Smooth muscle cell of the brain vasculature (primary cell): ENCODE measurements around the gene NBEAL2.

Source experiments
- DNase-seq: peaks from one replicate; pipeline ENCODE4 v3.0.0-alpha.2; 2012; ENCODE audit warnings: low read depth, low spot score

NBEAL2 gene

GRCh38 chr3:46978985-46979944, at the start of gene NBEAL2:
Gene NBEAL2, plus strand, starts transcription at chr3:46979666. Its CDS starts 196 bp downstream, at chr3:46979862.
- peak; percentile 46 for DNase-seq

- no peak for DNase-seq
These were observed 49.1 kb upstream of the NBEAL2 start for GRCh38 chr3:46930166-46930944.

GRCh38 chr3:46930945-46931403, 48.5 kb upstream of the NBEAL2 start:
- DNase-seq, result no peak

GRCh38 chr3:46931631-46932331, 47.7 kb upstream of the NBEAL2 start:
- no peak for DNase-seq

- DNase-seq, result no peak
These were observed 46.8 kb upstream of the NBEAL2 start for GRCh38 chr3:46932455-46933225.

- no peak for DNase-seq
These were observed 46.2 kb upstream of the NBEAL2 start for GRCh38 chr3:46933261-46933660.

GRCh38 chr3:46934072-46934471, 45.4 kb upstream of the NBEAL2 start:
- no peak for DNase-seq

- no peak for DNase-seq
These were observed 44.8 kb upstream of the NBEAL2 start for GRCh38 chr3:46934498-46935167.

GRCh38 chr3:46935168-46935858, 44.2 kb upstream of the NBEAL2 start:
- DNase-seq, result peak; percentile 78

- DNase-seq, result no peak
These were observed 43.4 kb upstream of the NBEAL2 start for GRCh38 chr3:46935989-46936558.

GRCh38 chr3:46936733-46937250, 42.7 kb upstream of the NBEAL2 start:
- no peak for DNase-seq

GRCh38 chr3:46938118-46938517, 41.3 kb upstream of the NBEAL2 start:
- no peak for DNase-seq

GRCh38 chr3:46939578-46940445, 39.7 kb upstream of the NBEAL2 start:
- DNase-seq, result no peak

- no peak for DNase-seq
These were observed 37.4 kb upstream of the NBEAL2 start for GRCh38 chr3:46942076-46942475.

GRCh38 chr3:46942481-46943236, 36.8 kb upstream of the NBEAL2 start:
- DNase-seq, result no peak

GRCh38 chr3:46943237-46944187, 36.0 kb upstream of the NBEAL2 start:
- DNase-seq, result no peak
